ENCODE data around the gene LIMA1. TPM values are rescaled to one million over a fixed set of nuclear protein-coding genes. Genes with fewer than 3 reads are reported as not detected.

LIMA1 gene
- total RNA-seq, 1 donor, result 377 TPM

DNA sequence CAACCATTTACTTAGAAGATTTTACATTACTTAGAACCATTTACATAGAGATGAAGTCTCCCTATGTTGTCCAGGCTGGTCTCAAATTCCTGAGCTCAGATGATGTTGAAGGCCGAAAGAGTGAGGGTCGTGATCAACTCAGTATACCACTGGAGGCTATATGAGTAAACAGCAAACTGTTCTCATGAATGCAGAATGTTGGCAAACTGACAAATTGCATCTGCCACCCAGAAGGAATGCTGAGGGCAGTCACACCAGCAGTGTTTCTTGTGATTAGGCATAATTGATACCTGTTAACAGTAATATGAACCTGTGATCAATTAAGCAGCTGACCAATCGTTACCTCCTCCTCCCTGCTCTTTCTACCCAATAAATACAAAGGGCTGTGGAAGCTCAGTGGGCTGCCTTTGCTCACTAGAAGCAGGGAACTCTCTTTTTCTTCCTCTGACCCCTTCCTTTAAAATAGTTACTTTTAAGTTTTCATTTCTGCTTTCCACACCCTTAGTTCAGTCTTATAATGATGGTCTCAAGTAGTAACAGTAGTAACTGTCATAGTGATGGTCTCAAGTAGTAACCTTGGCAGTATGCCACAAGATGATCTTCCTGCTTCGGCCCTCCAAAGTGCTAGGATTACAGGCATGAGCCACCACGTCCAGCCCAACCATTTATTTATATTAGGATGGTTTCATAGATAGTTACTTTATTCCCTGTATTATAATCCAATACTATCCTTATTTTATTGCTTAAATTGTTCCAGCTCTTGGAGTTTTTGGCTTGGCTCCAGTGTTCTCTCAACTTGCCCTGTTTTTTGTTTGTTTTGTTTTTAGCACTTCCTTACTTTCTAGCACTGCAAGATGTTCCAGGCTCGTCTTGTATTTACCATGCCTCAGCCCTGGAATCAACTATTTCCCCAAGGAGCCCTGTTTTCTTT is 25.8 kb downstream of the LIMA1 start:
- DNase-seq (ENCODE audit: low read depth), result peak; percentile 84
- H3K4me3 ChIP-seq (ENCODE audit: low read depth, low read length), result no peak overlapping the region
- TF ChIP-seq, protein P1, sequence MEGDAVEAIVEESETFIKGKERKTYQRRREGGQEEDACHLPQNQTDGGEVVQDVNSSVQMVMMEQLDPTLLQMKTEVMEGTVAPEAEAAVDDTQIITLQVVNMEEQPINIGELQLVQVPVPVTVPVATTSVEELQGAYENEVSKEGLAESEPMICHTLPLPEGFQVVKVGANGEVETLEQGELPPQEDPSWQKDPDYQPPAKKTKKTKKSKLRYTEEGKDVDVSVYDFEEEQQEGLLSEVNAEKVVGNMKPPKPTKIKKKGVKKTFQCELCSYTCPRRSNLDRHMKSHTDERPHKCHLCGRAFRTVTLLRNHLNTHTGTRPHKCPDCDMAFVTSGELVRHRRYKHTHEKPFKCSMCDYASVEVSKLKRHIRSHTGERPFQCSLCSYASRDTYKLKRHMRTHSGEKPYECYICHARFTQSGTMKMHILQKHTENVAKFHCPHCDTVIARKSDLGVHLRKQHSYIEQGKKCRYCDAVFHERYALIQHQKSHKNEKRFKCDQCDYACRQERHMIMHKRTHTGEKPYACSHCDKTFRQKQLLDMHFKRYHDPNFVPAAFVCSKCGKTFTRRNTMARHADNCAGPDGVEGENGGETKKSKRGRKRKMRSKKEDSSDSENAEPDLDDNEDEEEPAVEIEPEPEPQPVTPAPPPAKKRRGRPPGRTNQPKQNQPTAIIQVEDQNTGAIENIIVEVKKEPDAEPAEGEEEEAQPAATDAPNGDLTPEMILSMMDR (IDR thresholded peaks at IDR 0.05; ENCODE audit: insufficient read depth, low read depth, low read length), result no peak

DNA sequence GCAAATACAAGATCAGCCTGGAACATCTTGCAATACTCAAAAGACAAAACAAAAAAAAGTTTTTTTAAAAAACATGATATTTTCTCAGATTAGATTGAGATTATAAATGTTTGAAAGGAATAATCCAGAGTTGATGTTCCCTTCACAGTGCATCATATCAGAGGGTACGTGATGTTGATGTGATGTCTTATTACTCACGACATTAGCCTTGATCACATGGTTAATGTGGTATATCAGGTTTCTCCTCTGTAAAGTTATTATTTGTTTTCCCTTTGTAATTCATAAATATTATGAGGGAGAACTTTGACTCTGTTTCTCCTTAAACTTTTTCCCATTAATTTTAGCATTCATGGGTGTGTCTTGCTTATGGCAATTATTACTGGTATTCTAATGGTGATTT is 26.6 kb downstream of the LIMA1 start:
- TF ChIP-seq, protein P1 (IDR thresholded peaks at IDR 0.05; ENCODE audit: insufficient read depth, low read depth, low read length), result no peak
- no peak for DNase-seq (ENCODE audit: low read depth)

DNA sequence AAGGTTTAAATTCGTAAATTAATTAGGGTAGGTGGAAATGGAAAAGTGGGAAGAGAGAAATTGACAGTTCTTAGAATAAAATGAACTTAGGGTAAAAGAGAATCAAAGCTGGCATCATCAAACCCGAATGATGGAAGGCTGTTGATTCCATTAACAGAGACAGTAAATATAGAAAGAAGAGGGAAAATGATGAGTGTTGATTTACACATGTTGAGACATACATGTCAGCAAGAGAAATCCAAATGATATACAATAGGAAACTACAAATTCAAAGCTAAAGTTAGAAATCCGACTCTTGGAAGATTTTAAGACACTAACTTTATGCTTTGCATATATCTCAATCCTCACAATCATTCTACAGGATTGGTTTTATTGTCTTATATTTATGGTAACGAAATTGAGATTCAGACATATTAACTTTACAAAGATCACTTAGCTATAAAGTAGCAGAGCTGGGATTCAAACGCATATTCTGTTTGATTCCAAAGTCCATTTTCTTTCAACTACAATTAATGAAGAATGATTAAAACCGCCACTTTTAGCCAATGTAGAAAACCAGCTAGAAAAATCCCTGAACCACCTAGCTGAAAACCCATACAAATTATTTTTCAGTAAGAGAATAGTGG is 30.2 kb downstream of the LIMA1 start:
- H3K4me3 ChIP-seq (ENCODE audit: low read depth, low read length), result no peak overlapping the region
- DNase-seq (ENCODE audit: low read depth), result no peak
- TF ChIP-seq, protein P1 (IDR thresholded peaks at IDR 0.05; ENCODE audit: insufficient read depth, low read depth, low read length), result no peak

More for the DNA sequence above, 26.6 kb downstream of the LIMA1 start:
- H3K4me3 ChIP-seq (ENCODE audit: low read depth, low read length), result no peak overlapping the region

DNA sequence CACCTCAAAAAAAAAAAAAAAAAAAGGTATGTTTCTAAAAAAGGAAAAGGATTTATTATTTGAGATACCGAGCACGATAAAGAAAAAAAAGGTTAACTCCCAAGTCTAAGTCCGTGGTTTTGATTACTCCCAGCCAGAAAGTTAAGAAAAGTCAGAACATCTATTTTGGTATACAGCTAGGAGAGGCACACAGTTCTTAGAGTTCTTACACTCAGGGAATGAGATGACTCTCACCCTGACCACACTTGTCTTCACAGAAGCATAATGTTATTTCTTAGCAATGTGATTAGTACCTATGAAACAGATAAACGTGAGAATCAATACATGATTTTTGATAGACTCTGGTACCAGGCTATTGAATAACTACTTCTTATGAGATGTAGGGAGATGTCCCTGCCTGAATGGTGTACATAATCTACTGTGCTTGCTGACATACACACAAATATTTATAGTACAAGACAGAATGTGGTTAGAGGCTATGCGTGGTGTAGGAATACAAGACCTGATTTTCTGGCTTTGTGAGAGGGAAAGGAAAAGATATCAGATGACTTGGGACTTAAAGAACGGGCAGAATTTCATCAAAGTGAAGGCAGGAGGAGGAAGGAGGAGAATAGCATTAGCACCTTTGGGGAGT is 31.6 kb downstream of the LIMA1 start:
- DNase-seq (ENCODE audit: low read depth), result peak; percentile 76

DNA sequence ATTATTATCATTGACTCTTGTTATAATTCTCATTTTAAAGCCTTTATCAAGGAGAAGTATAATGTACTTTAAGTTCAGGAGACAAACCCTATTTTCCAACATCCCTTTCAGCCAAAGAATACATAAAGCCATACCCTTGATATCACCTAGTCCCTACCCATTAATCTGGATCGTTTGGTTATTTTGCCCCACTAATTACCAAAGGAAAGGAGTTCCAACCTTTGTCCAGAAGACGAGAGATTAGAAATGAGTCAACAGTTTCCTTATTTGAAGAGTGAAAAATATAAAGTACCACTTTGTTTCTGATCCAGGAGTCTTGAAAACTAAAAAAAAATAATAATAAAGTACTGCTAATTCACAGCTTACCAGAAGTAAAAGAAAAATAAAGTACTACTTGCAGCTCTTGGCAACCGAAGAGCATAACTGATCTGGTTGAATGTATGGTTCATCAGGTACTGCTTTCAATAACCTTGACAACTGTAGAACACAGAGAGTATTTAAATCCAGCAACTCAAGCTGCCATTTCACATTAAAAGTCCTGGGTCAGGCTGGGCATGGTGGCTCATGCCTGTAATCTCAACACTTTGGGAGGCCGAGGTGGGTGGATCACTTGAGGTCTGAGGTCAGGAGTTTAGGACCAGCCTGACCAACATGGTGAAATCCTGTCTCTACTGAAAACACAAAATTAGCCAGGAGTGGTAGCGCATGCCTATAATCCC is 33.7 kb downstream of the LIMA1 start:
- no peak overlapping the region for H3K4me3 ChIP-seq (ENCODE audit: low read depth, low read length)
- TF ChIP-seq, protein P1 (IDR thresholded peaks at IDR 0.05; ENCODE audit: insufficient read depth, low read depth, low read length), result no peak
- no peak for DNase-seq (ENCODE audit: low read depth)

More for the DNA sequence above, 31.6 kb downstream of the LIMA1 start:
- H3K4me3 ChIP-seq (ENCODE audit: low read depth, low read length), result no peak overlapping the region
- TF ChIP-seq, protein P1 (IDR thresholded peaks at IDR 0.05; ENCODE audit: insufficient read depth, low read depth, low read length), result no peak

DNA sequence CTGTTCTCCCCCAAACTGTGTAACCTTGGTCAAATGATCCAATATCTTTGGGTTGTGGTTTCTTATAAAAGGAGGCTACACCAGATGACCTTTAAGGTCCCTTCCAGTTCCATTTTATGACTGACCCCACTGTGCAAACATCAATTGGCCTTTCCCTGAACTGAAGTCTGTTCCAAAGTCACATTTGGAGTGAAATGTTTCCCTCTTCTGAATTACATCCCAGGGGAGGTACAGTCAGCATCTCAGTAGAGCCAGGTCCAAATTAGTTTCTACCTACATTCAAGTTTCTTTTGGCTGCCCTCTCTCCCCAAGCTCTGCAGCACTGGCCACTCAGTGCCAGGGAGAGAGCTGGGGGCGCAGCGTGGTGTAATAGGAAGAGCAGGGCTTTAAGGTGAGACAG is 34.4 kb downstream of the LIMA1 start:
- DNase-seq (ENCODE audit: low read depth), result no peak
- TF ChIP-seq, protein P1 (IDR thresholded peaks at IDR 0.05; ENCODE audit: insufficient read depth, low read depth, low read length), result no peak

More for the DNA sequence above, 34.4 kb downstream of the LIMA1 start:
- no peak overlapping the region for H3K4me3 ChIP-seq (ENCODE audit: low read depth, low read length)

All from fibroblast of villous mesenchyme (primary cell).